HepG2 (cell line): ENCODE measurements around the gene PDE3B. TPM values are rescaled to one million over a fixed set of nuclear protein-coding genes. Genes with fewer than 3 reads are reported as not detected.

Experiments used
- CEBPG ChIP-seq: IDR thresholded peaks from 2 replicates; pipeline ENCODE4 v1.6.1; 2016
- HOXA5 ChIP-seq: sonication (generic); formaldehyde crosslinking; IDR thresholded peaks from 2 replicates; pipeline ENCODE4 v1.4.0; 2020; ENCODE audit warnings: missing genetic modification reagents
- IKZF4 ChIP-seq: sonication (generic); formaldehyde crosslinking; IDR thresholded peaks from 2 replicates; pipeline ENCODE4 v1.5.1; 2020; ENCODE audit warnings: borderline replicate concordance, mild to moderate bottlenecking, low read depth, missing genetic modification reagents; ENCODE audit errors: not compliant biosample characterization
- KDM4B ChIP-seq: sonication (generic); formaldehyde crosslinking; IDR thresholded peaks from 2 replicates; pipeline ENCODE4 v1.4.0; 2020; ENCODE audit warnings: missing genetic modification reagents
- KMT2B ChIP-seq: IDR thresholded peaks from 2 replicates; pipeline ENCODE4 v1.6.1; 2016; ENCODE audit warnings: missing genetic modification reagents, missing compliant biosample characterization
- MEF2D ChIP-seq: sonication (generic); formaldehyde crosslinking; IDR thresholded peaks from 2 replicates; pipeline ENCODE4 v1.5.1; 2020; ENCODE audit warnings: mild to moderate bottlenecking, missing genetic modification reagents
- NCOA5 ChIP-seq: sonication (generic); formaldehyde crosslinking; IDR thresholded peaks from 2 replicates; pipeline ENCODE4 v1.4.0; 2020; ENCODE audit warnings: missing genetic modification reagents
- RXRA ChIP-seq: sonication (generic); formaldehyde crosslinking; IDR thresholded peaks from 2 replicates; pipeline ENCODE4 v1.5.1; 2020; ENCODE audit warnings: missing genetic modification reagents
- SALL1 ChIP-seq: sonication (generic); formaldehyde crosslinking; IDR thresholded peaks from 2 replicates; pipeline ENCODE4 v1.8.0; 2022; ENCODE audit warnings: mild to moderate bottlenecking, missing genetic modification reagents
- SSRP1 ChIP-seq: IDR thresholded peaks from 2 replicates; pipeline ENCODE4 v1.6.1; 2016; ENCODE audit warnings: control low read depth
- TEAD2 ChIP-seq: sonication (generic); formaldehyde crosslinking; IDR thresholded peaks from 2 replicates; pipeline ENCODE4 v1.9.0; 2021; ENCODE audit warnings: missing genetic modification reagents
- ZNF329 ChIP-seq: sonication (generic); formaldehyde crosslinking; IDR thresholded peaks from 2 replicates; pipeline ENCODE4 v1.9.0; 2021; ENCODE audit warnings: low read depth, mild to moderate bottlenecking, missing genetic modification reagents
- ZNF354B ChIP-seq: sonication (generic); formaldehyde crosslinking; IDR thresholded peaks from 2 replicates; pipeline ENCODE4 v1.8.0; 2022; ENCODE audit warnings: mild to moderate bottlenecking, missing genetic modification reagents
- ZNF558 ChIP-seq: sonication (generic); formaldehyde crosslinking; IDR thresholded peaks from 2 replicates; pipeline ENCODE4 v1.9.0; 2022; ENCODE audit warnings: mild to moderate bottlenecking, missing genetic modification reagents, borderline replicate concordance
- ZNF567 ChIP-seq: sonication (generic); formaldehyde crosslinking; IDR thresholded peaks from 2 replicates; pipeline ENCODE4 v1.8.1; 2023; ENCODE audit warnings: mild to moderate bottlenecking, missing genetic modification reagents, borderline replicate concordance
- ZNF761 ChIP-seq: sonication (generic); formaldehyde crosslinking; conservative IDR thresholded peaks from 2 replicates; pipeline ENCODE4 v1.4.0; 2020; ENCODE audit warnings: mild to moderate bottlenecking, missing genetic modification reagents
- polyA plus RNA-seq, 8 experiments: library from polyadenylated mRNA; depleted of rRNA in 3 of 8; stranded (reverse) in 7 of 8; unstranded in 1 of 8; fragments of >200 nt; fragmentation: Illumina TruSeq in 4 of 8; extraction: Trizol in 4 of 8; gene quantifications; 2 replicates each; pipeline versions ENCODE4 v1.2.1 to v1.2.3, GENCODE V29; 2011 to 2016; ENCODE audit warnings: low read depth in 4 of 8, missing spikeins in 1 of 8, mixed read lengths in 1 of 8; ENCODE audit not compliant: insufficient read depth in 1 of 8
- total RNA-seq, 5 experiments: library from RNA; depleted of rRNA; stranded (reverse); fragments of >200 nt; fragmentation: Illumina TruSeq; extraction: Trizol; gene quantifications; 2 replicates each; pipeline ENCODE4 v1.2.3, GENCODE V29; 2016; ENCODE audit warnings: low read depth in 1 of 5
- TF ChIP-seq, protein P1 (sequence below): sonication (generic); formaldehyde crosslinking; IDR thresholded peaks from 2 replicates; pipeline ENCODE4 v1.5.0; 2020; ENCODE audit warnings: missing genetic modification reagents
- TF ChIP-seq, protein P2 (sequence below): sonication (generic); formaldehyde crosslinking; IDR thresholded peaks from 2 replicates; pipeline ENCODE4 v1.5.0; 2020; ENCODE audit warnings: missing genetic modification reagents, mild to moderate bottlenecking, borderline replicate concordance
- TF ChIP-seq, protein P3 (sequence below): sonication (generic); formaldehyde crosslinking; IDR thresholded peaks from 2 replicates; pipeline ENCODE4 v1.8.1; 2023; ENCODE audit warnings: mild to moderate bottlenecking, missing genetic modification reagents
- TF ChIP-seq, protein P4 (sequence below): sonication (generic); formaldehyde crosslinking; IDR thresholded peaks from 2 replicates; pipeline ENCODE4 v1.5.1; 2020; ENCODE audit warnings: missing genetic modification reagents, mild to moderate bottlenecking, borderline replicate concordance
- TF ChIP-seq, protein P5 (sequence below): IDR thresholded peaks from 2 replicates; pipeline ENCODE4 v1.6.1; 2016

Gene PDE3B
- total and polyA plus RNA-seq, 2 of the 13 experiments (the other 11 are each of a cell fraction or from before 2014, with no cell fraction given): 14.1 to 26.5 TPM

DNA sequence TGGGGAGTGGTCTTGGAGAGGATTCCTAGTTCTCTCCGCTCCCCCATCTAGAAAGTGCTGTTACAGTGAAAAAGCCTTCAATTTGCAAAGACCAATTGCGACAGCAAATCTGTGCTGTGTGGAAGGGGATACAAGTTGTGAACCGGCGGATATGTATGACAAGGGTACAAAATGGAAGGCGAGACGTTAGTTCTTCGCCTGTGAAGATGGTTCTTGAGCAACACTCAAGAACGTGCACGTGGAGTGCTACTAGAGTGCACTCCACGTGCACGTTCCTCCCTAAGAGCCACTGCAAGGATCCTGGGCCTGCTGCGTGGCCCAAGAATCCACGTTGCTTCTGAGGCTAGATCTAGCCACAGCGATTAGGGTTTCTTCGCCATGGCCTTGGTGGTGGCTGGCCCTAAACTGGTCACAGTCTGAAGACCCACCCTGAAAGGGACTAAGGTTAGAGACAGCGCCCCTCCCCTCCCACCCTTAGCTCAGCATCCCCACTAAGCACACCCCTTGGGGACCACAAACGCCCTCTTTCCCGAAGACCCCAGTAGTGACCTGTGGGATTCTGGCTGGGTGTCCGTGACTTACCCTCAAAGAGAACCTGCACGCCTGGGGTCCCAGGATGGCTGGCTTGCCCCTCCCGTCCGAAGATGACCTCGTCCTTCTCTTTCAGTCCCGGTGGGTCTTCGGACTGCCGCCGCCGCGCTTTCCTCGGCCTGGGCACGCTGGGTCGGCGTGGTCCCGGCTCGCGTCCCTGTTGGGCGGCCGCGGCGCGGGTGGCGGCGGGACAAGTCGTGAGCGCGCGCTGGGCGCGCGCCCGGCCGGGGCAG, 519 bp upstream of the PDE3B start (continued):
- TF ChIP-seq, protein P1, sequence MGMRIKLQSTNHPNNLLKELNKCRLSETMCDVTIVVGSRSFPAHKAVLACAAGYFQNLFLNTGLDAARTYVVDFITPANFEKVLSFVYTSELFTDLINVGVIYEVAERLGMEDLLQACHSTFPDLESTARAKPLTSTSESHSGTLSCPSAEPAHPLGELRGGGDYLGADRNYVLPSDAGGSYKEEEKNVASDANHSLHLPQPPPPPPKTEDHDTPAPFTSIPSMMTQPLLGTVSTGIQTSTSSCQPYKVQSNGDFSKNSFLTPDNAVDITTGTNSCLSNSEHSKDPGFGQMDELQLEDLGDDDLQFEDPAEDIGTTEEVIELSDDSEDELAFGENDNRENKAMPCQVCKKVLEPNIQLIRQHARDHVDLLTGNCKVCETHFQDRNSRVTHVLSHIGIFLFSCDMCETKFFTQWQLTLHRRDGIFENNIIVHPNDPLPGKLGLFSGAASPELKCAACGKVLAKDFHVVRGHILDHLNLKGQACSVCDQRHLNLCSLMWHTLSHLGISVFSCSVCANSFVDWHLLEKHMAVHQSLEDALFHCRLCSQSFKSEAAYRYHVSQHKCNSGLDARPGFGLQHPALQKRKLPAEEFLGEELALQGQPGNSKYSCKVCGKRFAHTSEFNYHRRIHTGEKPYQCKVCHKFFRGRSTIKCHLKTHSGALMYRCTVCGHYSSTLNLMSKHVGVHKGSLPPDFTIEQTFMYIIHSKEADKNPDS (CRISPR knock-in tag): peak; percentile 74; the same call in 1 of the 2 replicates
- TF ChIP-seq IKZF4 (peak; percentile 60), ZNF354B (CRISPR knock-in tag) (no peak), NCOA5 (CRISPR knock-in tag) (no peak), TEAD2 (CRISPR knock-in tag) (peak; percentile 93), MEF2D (CRISPR knock-in tag) (0 out of 2 replicates have a peak, but pooled peaks have one; percentile 25), RXRA (CRISPR knock-in tag) (no peak), KMT2B (CRISPR knock-in tag) (peak; percentile 70; the same call in 1 of the 2 replicates), ZNF567 (CRISPR knock-in tag) (no peak), CEBPG (CRISPR knock-in tag) (no peak), KDM4B (CRISPR knock-in tag) (0 out of 2 replicates have a peak, but pooled peaks have one; percentile 9), HOXA5 (CRISPR knock-in tag) (no peak), ZNF558 (peak; percentile 60; the same call in 1 of the 2 replicates), SALL1 (CRISPR knock-in tag) (peak; percentile 83), ZNF329 (CRISPR knock-in tag) (peak; percentile 61; the same call in 1 of the 2 replicates), SSRP1 (CRISPR knock-in tag) (no peak), ZNF761 (0 out of 2 replicates have a peak, but pooled peaks have one; percentile 1)
- TF ChIP-seq, protein P2, sequence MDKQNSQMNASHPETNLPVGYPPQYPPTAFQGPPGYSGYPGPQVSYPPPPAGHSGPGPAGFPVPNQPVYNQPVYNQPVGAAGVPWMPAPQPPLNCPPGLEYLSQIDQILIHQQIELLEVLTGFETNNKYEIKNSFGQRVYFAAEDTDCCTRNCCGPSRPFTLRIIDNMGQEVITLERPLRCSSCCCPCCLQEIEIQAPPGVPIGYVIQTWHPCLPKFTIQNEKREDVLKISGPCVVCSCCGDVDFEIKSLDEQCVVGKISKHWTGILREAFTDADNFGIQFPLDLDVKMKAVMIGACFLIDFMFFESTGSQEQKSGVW: no peak
- TF ChIP-seq, protein P3, sequence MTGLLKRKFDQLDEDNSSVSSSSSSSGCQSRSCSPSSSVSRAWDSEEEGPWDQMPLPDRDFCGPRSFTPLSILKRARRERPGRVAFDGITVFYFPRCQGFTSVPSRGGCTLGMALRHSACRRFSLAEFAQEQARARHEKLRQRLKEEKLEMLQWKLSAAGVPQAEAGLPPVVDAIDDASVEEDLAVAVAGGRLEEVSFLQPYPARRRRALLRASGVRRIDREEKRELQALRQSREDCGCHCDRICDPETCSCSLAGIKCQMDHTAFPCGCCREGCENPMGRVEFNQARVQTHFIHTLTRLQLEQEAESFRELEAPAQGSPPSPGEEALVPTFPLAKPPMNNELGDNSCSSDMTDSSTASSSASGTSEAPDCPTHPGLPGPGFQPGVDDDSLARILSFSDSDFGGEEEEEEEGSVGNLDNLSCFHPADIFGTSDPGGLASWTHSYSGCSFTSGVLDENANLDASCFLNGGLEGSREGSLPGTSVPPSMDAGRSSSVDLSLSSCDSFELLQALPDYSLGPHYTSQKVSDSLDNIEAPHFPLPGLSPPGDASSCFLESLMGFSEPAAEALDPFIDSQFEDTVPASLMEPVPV (CRISPR knock-in tag): 0 out of 2 replicates have a peak, but pooled peaks have one; percentile 14
- TF ChIP-seq, protein P4, sequence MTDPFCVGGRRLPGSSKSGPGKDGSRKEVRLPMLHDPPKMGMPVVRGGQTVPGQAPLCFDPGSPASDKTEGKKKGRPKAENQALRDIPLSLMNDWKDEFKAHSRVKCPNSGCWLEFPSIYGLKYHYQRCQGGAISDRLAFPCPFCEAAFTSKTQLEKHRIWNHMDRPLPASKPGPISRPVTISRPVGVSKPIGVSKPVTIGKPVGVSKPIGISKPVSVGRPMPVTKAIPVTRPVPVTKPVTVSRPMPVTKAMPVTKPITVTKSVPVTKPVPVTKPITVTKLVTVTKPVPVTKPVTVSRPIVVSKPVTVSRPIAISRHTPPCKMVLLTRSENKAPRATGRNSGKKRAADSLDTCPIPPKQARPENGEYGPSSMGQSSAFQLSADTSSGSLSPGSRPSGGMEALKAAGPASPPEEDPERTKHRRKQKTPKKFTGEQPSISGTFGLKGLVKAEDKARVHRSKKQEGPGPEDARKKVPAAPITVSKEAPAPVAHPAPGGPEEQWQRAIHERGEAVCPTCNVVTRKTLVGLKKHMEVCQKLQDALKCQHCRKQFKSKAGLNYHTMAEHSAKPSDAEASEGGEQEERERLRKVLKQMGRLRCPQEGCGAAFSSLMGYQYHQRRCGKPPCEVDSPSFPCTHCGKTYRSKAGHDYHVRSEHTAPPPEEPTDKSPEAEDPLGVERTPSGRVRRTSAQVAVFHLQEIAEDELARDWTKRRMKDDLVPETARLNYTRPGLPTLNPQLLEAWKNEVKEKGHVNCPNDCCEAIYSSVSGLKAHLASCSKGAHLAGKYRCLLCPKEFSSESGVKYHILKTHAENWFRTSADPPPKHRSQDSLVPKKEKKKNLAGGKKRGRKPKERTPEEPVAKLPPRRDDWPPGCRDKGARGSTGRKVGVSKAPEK (CRISPR knock-in tag): no peak
- TF ChIP-seq, protein P5, sequence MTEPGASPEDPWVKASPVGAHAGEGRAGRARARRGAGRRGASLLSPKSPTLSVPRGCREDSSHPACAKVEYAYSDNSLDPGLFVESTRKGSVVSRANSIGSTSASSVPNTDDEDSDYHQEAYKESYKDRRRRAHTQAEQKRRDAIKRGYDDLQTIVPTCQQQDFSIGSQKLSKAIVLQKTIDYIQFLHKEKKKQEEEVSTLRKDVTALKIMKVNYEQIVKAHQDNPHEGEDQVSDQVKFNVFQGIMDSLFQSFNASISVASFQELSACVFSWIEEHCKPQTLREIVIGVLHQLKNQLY (CRISPR knock-in tag): peak; percentile 67; the same call in 1 of the 2 replicates
